Embryonic facial prominence (tissue), 1 donor: ENCODE results near the gene TPI1.
A peak's percentile ranks its signal among the peaks of the same experiment; 100 is the strongest.

Experiments
- DNase-seq: peaks from one replicate; pipeline ENCODE4 v3.0.0-alpha.2; 2016; ENCODE audit errors: extremely low spot score

TPI1 gene

GRCh38 chr12:6867413-6868210 is at the start of gene TPI1:
TPI1 (plus strand) TSS chr12:6867531; CDS start chr12:6867567, 36 bp downstream.
- peak; percentile 64 for DNase-seq

GRCh38 chr12:6817662-6818157 is 49.6 kb upstream of the TPI1 start:
- no peak for DNase-seq

- no peak for DNase-seq
Observed at GRCh38 chr12:6818222-6818621, 49.1 kb upstream of the TPI1 start.

DNA sequence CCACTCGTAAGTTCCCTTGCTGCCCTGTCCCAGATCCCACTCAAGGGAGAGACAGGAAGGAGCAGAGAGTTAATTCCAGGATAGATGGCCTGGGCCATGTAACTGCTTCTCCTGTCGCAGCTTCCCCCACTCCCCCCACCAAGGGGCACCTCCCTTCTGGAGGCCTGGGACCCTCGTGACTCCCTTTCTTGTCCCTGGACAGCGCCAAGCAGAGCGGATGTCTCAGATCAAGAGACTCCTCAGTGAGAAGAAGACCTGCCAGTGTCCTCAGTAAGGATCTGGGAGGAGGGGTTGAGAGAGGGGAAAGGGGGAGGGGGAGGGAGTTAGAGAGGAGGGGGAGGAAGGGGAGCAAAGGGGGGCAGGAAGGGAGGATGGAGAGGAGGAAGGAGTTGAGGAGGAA is 48.7 kb upstream of the TPI1 start:
- DNase-seq, result no peak

DNA sequence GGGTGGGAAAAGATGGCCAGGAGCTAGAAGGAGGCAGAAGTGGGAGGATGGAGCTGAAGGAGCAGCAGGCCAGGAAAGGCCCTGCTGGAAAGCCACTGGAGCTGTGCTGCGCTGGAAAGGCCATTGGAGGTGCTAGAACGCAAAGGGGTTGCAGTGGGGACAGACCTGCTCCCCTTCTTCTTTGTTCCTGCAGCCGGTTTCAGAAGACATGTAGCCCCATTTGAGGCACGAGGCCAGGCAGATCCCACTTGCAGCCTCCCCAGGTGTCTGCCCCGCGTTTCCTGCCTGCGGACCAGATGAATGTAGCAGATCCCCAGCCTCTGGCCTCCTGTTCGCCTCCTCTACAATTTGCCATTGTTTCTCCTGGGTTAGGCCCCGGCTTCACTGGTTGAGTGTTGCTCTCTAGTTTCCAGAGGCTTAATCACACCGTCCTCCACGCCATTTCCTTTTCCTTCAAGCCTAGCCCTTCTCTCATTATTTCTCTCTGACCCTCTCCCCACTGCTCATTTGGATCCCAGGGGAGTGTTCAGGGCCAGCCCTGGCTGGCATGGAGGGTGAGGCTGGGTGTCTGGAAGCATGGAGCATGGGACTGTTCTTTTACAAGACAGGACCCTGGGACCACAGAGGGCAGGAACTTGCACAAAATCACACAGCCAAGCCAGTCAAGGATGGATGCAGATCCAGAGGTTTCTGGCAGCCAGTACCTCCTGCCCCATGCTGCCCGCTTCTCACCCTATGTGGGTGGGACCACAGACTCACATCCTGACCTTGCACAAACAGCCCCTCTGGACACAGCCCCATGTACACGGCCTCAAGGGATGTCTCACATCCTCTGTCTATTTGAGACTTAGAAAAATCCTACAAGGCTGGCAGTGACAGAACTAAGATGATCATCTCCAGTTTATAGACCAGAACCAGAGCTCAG is 48.0 kb upstream of the TPI1 start:
- no peak for DNase-seq

- no peak for DNase-seq
Observed at GRCh38 chr12:6820166-6820565, 47.2 kb upstream of the TPI1 start.

- peak; percentile 72 for DNase-seq
Observed at GRCh38 chr12:6821591-6822425, 45.5 kb upstream of the TPI1 start, which contains the start of gene GPR162. GPR162 (plus strand) TSS chr12:6821821; CDS start chr12:6823899, 2,078 bp downstream.

DNA sequence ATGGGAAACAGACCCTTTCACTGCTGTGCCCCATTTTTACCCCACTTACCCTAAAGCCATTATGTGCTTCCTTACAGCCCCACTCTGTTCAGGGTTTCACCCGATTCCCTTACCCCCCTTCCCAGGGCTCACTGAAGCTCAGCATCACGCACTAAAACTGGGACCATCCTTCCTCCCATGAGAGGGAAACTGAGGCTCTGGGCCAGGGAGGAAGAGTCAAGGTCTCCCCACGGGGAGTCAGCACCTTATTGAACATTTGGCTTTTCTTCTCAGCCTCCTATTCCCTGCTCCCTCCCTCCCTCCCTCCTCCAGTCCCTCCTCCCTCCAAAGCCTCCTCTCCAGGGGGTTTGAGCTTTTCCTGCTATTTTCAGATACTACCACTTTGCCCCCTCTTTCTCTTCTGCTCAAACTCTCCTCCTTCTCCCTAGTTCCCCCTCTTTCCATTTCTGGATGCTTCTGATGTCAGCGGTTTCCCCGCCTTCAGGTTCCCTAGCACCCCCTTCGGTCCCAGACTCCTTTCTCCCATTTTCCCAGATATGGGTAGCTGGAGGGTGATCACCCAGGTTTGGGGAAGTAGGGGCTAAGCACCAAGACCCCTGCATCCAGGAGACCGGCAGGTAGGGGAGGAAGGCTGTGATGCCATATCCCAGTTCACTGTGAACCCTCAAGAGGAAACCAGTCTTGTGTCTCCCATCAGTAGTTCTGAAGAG is 44.8 kb upstream of the TPI1 start:
- DNase-seq, result no peak

DNA sequence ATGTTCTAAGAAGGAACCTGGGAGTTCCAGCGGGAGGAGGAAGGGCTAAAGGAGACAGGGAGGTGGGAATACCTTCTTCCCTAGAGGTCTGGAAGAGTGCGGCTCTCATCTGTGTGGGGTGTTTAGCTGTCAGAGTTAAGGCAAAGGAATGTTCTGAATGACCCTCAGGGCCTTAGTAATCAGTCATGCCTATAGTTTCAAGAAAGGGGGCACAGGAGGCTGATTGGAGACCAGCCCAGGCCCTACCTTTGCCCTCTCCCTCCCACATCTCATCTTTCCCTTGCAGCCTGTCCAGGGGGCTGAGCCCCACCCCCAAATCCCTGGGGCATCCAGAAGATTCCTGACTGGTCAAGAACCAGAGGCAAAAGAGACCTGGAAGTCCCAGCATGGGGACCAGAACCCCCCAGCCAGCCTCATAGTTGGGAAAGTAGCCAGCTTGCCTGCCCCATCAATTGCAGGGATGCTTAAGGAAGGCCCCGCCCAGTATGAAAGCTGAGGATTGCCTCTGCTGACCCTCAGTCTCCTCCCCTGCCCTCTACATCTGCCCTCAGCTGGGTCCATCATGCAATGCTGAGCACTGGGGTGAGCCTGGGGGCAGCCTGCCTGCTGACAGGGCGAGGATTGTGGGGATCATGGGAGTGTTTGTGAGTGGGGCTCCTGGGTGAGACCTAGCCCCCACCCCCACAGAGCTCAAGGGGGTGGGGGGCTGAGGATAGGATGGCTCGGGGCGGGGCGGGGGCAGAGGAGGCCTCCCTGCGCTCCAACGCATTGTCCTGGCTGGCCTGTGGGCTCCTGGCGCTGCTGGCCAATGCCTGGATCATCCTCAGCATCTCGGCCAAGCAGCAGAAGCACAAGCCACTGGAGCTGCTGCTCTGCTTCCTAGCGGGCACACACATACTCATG is 43.9 kb upstream of the TPI1 start:
- no peak for DNase-seq

DNA sequence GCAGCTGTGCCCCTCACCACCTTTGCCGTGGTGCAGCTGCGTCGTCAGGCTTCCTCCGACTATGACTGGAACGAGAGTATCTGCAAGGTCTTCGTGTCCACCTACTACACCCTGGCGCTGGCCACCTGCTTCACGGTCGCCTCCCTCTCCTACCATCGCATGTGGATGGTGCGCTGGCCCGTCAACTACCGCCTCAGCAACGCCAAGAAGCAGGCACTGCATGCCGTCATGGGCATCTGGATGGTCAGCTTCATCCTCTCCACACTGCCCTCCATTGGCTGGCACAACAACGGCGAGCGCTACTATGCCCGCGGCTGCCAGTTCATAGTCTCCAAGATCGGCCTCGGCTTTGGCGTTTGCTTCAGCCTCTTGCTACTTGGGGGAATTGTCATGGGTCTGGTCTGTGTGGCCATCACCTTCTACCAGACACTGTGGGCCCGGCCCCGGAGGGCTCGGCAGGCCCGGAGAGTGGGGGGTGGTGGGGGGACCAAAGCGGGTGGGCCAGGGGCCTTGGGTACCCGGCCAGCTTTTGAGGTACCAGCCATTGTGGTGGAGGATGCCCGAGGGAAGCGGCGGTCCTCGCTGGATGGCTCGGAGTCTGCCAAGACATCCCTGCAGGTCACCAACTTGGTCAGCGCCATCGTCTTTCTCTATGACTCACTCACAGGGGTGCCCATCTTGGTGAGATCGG is 43.1 kb upstream of the TPI1 start:
- DNase-seq, result no peak

DNA sequence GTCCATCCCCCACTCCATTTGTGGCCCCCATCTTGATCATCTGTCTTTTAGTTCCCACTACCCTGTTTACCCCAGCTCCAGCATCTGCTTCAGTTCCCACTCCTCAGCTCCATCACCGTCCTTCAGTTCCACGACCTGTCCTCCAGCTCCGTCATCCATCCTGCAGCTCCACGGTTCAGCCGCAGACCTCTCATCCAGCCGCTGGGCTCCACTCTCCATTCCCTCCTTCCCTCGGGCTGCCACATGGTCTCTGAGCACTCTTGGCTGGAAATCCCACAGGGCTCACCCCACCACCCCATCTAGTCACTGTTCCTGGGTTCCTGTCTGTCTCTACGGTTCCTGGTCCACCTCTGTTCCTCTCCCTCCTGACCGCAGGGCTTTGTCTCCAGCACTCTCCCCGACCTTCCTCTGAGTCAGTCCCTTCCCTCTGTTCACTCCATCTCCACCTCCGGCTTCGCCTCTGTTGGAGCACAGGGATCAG is 42.4 kb upstream of the TPI1 start:
- no peak for DNase-seq

- DNase-seq, result peak; percentile 65
Observed at GRCh38 chr12:6825398-6826124, 41.8 kb upstream of the TPI1 start.

GRCh38 chr12:6826125-6826733 is 41.1 kb upstream of the TPI1 start:
- DNase-seq, result no peak

GRCh38 chr12:6826734-6827436 is 40.4 kb upstream of the TPI1 start:
- DNase-seq, result no peak

GRCh38 chr12:6827437-6827911 is 39.9 kb upstream of the TPI1 start:
- DNase-seq, result no peak

- DNase-seq, result peak; percentile 71
Observed at GRCh38 chr12:6827982-6828780, 39.1 kb upstream of the TPI1 start, which contains the start of gene P3H3. P3H3 (plus strand) TSS chr12:6828407; CDS start chr12:6828441, 34 bp downstream.
